Esophagus muscularis mucosa (tissue), 4 donors: Measurements from ENCODE around the gene UCHL5.

Experiments
- CTCF ChIP-seq, 3 experiments: fragments of 200-600 bp in 2 of 3; fragments of 450-650 bp in 1 of 3; sonication (generic) in 2 of 3; IDR thresholded peaks; one replicate each; pipeline ENCODE4 v1.5.1; 2017 to 2019; ENCODE audit warnings: antibody characterized with exemption in 3 of 3, mild to moderate bottlenecking in 2 of 3, moderate library complexity in 1 of 3
- EP300 ChIP-seq: sonication (generic); formaldehyde crosslinking; IDR thresholded peaks from one replicate; pipeline ENCODE4 v1.6.1; 2017; ENCODE audit warnings: antibody characterized with exemption
- POLR2A ChIP-seq: fragments of 450-650 bp; IDR thresholded peaks from one replicate; pipeline ENCODE4 v1.6.1; 2017; ENCODE audit warnings: antibody characterized with exemption, moderate library complexity, mild to moderate bottlenecking, low read depth
- POLR2AphosphoS5 ChIP-seq, 2 donors: sonication (generic); formaldehyde crosslinking; IDR thresholded peaks; one replicate each; pipeline ENCODE4 v1.6.1; 2017; ENCODE audit warnings: antibody characterized with exemption in 2 of 2

- TF ChIP-seq CTCF (IDR thresholded peaks at IDR 0.05) (no peak), POLR2AphosphoS5 (IDR thresholded peaks at IDR 0.05) (no peak), POLR2A (no peak), EP300 (no peak)
Measured at GRCh38 chr1:193104502-193104906, 45.3 kb upstream of the UCHL5 start.
